HG02623 (cell line): ENCODE measurements around the gene ARPIN.
"Not testable (repeated sequence)": the region's sequence is repeated elsewhere in the genome, so short reads cannot be mapped to it uniquely, and the experiment has no call there.

Experiments
- ATAC-seq: cut with Tn5 transposase; IDR thresholded peaks from one replicate; pipeline ENCODE4 v1.9.1; 2021; ENCODE audit warnings: moderate library complexity; ENCODE audit not compliant: unreplicated experiment

Gene ARPIN

GRCh38 chr15:89878323-89878722 lies 34.4 kb downstream of the ARPIN start:
- no peak for ATAC-seq

- no peak for ATAC-seq
Measured at GRCh38 chr15:89877083-89877425, 35.7 kb downstream of the ARPIN start.

GRCh38 chr15:89876396-89877082 lies 36.2 kb downstream of the ARPIN start:
- ATAC-seq: no peak

GRCh38 chr15:89875741-89876140 lies 37.0 kb downstream of the ARPIN start:
- no peak for ATAC-seq

GRCh38 chr15:89874926-89875564 lies 37.7 kb downstream of the ARPIN start:
- ATAC-seq: no peak

- no peak for ATAC-seq
Measured at GRCh38 chr15:89870688-89871288, 42.0 kb downstream of the ARPIN start.

- ATAC-seq: no peak
Measured at GRCh38 chr15:89870006-89870405, 42.7 kb downstream of the ARPIN start.

GRCh38 chr15:89869490-89869889 lies 43.3 kb downstream of the ARPIN start:
- not testable (repeated sequence) for ATAC-seq

- ATAC-seq: no peak
Measured at GRCh38 chr15:89864958-89865739, 47.6 kb downstream of the ARPIN start.

GRCh38 chr15:89863918-89864317 lies 48.8 kb downstream of the ARPIN start:
- ATAC-seq: no peak

- no peak for ATAC-seq
Measured at GRCh38 chr15:89860891-89861290, 51.9 kb downstream of the ARPIN start.

GRCh38 chr15:89860431-89860830 lies 52.3 kb downstream of the ARPIN start:
- ATAC-seq: no peak

- no peak for ATAC-seq
Measured at GRCh38 chr15:89858661-89859458, 53.9 kb downstream of the ARPIN start.

- ATAC-seq: no peak
Measured at GRCh38 chr15:89857673-89858072, 55.1 kb downstream of the ARPIN start.

- no peak for ATAC-seq
Measured at GRCh38 chr15:89855948-89856347, 56.8 kb downstream of the ARPIN start.

- ATAC-seq: not testable (repeated sequence)
Measured at GRCh38 chr15:89854863-89855262, 57.9 kb downstream of the ARPIN start.

GRCh38 chr15:89852342-89852995 lies 60.3 kb downstream of the ARPIN start:
- ATAC-seq: no peak

- no peak for ATAC-seq
Measured at GRCh38 chr15:89851673-89852341, 60.9 kb downstream of the ARPIN start.

GRCh38 chr15:89848970-89849292 lies 63.8 kb downstream of the ARPIN start:
- no peak for ATAC-seq

GRCh38 chr15:89847101-89847500 lies 65.7 kb downstream of the ARPIN start:
- ATAC-seq: no peak
